MCF 10A (cell line): ENCODE data around the gene STUB1. TPM values are rescaled to one million over a fixed set of nuclear protein-coding genes. Genes with fewer than 3 reads are reported as not detected.
A peak's percentile ranks its signal among the peaks of the same experiment; 100 is the strongest.

Experiments used
- BruUV-seq: library from RNA; stranded (reverse); fragments of 400-500 nt; replicated peaks from 2 replicates; lab custom pipeline; 2021; lab: Mats Ljungman, UMichigan
- CTCF ChIA-PET: fragments of 300-600 bp; sonication (Branson Sonifier 250); formaldehyde crosslinking; extraction: SDS; loops from one replicate; lab custom pipeline; 2021; ENCODE audit warnings: antibody characterized with exemption, inconsistent platforms; lab: Yijun Ruan, JAX
- POLR2A ChIA-PET: fragments of 300-600, 350-650 bp; sonication (Branson Sonifier 250); formaldehyde crosslinking; extraction: SDS; loops from one replicate; lab custom pipeline; 2020; ENCODE audit warnings: antibody characterized with exemption, inconsistent platforms; lab: Yijun Ruan, JAX
- DNase-seq: peaks from one replicate; pipeline ENCODE4 v3.0.0-alpha.2; 2018; ENCODE audit not compliant: unreplicated experiment
- H3K27ac Mint-ChIP-seq: one replicate; pipeline ENCODE4 v1.8.0; 2022; ENCODE audit warnings: mild to moderate bottlenecking, low read depth, mixed read lengths; ENCODE audit not compliant: unreplicated experiment
- H3K27me3 Mint-ChIP-seq: one replicate; pipeline ENCODE4 v1.8.0; 2022; ENCODE audit warnings: mixed read lengths; ENCODE audit not compliant: insufficient read depth, unreplicated experiment
- H3K36me3 Mint-ChIP-seq: one replicate; pipeline ENCODE4 v1.8.0; 2022; ENCODE audit warnings: mild to moderate bottlenecking, moderate library complexity, mixed read lengths; ENCODE audit not compliant: insufficient read depth, unreplicated experiment
- H3K4me1 Mint-ChIP-seq: one replicate; pipeline ENCODE4 v1.8.0; 2022; ENCODE audit warnings: mixed read lengths; ENCODE audit not compliant: insufficient read depth, unreplicated experiment
- H3K4me3 Mint-ChIP-seq: one replicate; pipeline ENCODE4 v1.8.0; 2022; ENCODE audit warnings: mild to moderate bottlenecking, moderate library complexity, mixed read lengths; ENCODE audit not compliant: unreplicated experiment
- H3K9me3 Mint-ChIP-seq: one replicate; pipeline ENCODE4 v1.8.0; 2022; ENCODE audit warnings: mixed read lengths; ENCODE audit not compliant: unreplicated experiment
- intact Hi-C: fragments of 100-400 bp; cut with micrococcal nuclease; formaldehyde crosslinking; loops from 2 replicates; pipeline ENCODE4 v1.14.1; 2022
- total RNA-seq: library from RNA; stranded (reverse); gene quantifications from 2 replicates; pipeline ENCODE4 v1.2.3, GENCODE V29; 2022
- TF ChIP-seq, protein P1 (sequence below): fragments of 200-600 bp; IDR thresholded peaks from one replicate; pipeline ENCODE4 v1.8.0; 2022; ENCODE audit warnings: antibody characterized with exemption, mild to moderate bottlenecking; ENCODE audit not compliant: unreplicated experiment

The STUB1 gene
- total RNA-seq, 1 experiment from 2014 or later = 124 TPM

- ChIA-PET CTCF (interaction anchor here (0.9 kb wide), 1 partner anchor 56 kb away, joined by 5 read pairs; no protein-coding TSS in a partner anchor), POLR2A (interaction anchor here (0.6 to 9.6 kb wide), 15 partner anchors 9 to 59 kb away, joined by 3 to 124 read pairs (median 6); partner anchors contain the start of genes CIAO3, METRN, MSLN and RPUSD1)
- H3K27me3 Mint-ChIP-seq = no peaks in the 10 kb centered on the region
- TF ChIP-seq, protein P1, sequence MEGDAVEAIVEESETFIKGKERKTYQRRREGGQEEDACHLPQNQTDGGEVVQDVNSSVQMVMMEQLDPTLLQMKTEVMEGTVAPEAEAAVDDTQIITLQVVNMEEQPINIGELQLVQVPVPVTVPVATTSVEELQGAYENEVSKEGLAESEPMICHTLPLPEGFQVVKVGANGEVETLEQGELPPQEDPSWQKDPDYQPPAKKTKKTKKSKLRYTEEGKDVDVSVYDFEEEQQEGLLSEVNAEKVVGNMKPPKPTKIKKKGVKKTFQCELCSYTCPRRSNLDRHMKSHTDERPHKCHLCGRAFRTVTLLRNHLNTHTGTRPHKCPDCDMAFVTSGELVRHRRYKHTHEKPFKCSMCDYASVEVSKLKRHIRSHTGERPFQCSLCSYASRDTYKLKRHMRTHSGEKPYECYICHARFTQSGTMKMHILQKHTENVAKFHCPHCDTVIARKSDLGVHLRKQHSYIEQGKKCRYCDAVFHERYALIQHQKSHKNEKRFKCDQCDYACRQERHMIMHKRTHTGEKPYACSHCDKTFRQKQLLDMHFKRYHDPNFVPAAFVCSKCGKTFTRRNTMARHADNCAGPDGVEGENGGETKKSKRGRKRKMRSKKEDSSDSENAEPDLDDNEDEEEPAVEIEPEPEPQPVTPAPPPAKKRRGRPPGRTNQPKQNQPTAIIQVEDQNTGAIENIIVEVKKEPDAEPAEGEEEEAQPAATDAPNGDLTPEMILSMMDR = no peak
- H3K36me3 Mint-ChIP-seq = peaks cover 37% of the 10 kb centered on the region
- H3K27ac Mint-ChIP-seq = no peak overlapping the region
- no TSS peak for BruUV-seq
- peak overlapping the region; percentile 65 for H3K4me3 Mint-ChIP-seq
- peak; percentile 82 for DNase-seq
- H3K4me1 Mint-ChIP-seq = no peaks in the 10 kb centered on the region
- H3K9me3 Mint-ChIP-seq = no peaks in the 10 kb centered on the region
- intact Hi-C loops = loop anchor here (5.0 kb wide), 1 partner anchor 59 kb away; the partner anchor contains the start of genes CHTF18 and RPUSD1
These were observed 48.1 kb downstream of the STUB1 start for GRCh38 chr16:728131-728889.

DNA sequence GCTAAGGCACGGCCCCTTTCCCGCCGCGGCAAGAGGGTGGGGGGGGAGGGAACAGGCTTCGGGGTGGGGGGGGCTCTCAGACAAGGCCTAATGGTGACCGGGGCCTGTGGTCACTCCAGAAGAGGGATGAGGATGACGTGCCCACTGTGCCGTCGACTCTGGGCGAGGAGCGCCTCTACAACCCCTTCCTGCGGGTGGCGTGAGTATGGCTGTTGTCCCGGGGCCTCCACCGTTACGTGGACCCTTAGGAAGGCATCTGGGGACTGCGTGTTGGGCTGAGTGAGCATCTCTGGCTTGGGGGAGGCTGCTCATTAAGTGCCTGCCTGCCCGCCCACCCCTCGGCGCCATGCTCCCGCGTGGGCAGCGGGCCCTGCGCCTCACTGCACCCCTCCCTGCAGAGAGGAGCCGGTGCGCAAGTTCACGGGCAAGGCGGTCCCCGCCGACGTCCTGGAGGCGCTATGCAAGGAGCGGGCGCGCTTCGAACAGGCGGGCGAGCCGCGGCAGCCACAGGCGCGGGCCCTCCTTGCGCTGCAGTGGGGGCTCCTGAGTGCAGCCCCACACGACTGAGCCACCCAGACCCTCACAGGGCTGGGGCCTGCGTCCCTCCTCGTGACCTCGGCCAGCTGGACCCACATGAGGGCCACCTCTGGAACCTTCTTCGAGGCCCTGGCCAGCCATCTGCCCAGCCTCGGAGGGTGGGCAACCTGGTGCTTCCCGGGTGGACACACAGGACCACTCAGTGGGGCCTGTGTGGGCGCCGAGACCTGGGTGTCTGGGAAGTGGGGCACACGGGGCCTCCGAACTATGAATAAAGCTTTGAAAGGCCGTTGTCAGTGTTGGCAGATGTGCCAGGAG, 48.9 kb downstream of the STUB1 start:
- H3K4me3 Mint-ChIP-seq = peak overlapping the region; percentile 65
- H3K27me3 Mint-ChIP-seq = no peaks in the 10 kb centered on the region
- intact Hi-C loops = loop anchor here (5.0 kb wide), 1 partner anchor 58 kb away; the partner anchor contains the start of genes CHTF18 and RPUSD1
- TF ChIP-seq, protein P1 = no peak
- DNase-seq = no peak
- POLR2A ChIA-PET = interaction anchor here (1.0 to 9.6 kb wide), 10 partner anchors 8 to 58 kb away, joined by 3 to 124 read pairs (median 8); partner anchors contain the start of genes ANTKMT, CIAO3, METRN and MSLN
- H3K36me3 Mint-ChIP-seq = peaks cover 34% of the 10 kb centered on the region
- H3K9me3 Mint-ChIP-seq = no peaks in the 10 kb centered on the region
- BruUV-seq = TSS peak; percentile 26
- CTCF ChIA-PET = interaction anchor here (0.6 to 1.1 kb wide), 4 partner anchors 9 to 195 kb away, joined by 3 to 4 read pairs (median 4); no protein-coding TSS in a partner anchor
- H3K27ac Mint-ChIP-seq = no peak overlapping the region
- H3K4me1 Mint-ChIP-seq = no peaks in the 10 kb centered on the region

DNA sequence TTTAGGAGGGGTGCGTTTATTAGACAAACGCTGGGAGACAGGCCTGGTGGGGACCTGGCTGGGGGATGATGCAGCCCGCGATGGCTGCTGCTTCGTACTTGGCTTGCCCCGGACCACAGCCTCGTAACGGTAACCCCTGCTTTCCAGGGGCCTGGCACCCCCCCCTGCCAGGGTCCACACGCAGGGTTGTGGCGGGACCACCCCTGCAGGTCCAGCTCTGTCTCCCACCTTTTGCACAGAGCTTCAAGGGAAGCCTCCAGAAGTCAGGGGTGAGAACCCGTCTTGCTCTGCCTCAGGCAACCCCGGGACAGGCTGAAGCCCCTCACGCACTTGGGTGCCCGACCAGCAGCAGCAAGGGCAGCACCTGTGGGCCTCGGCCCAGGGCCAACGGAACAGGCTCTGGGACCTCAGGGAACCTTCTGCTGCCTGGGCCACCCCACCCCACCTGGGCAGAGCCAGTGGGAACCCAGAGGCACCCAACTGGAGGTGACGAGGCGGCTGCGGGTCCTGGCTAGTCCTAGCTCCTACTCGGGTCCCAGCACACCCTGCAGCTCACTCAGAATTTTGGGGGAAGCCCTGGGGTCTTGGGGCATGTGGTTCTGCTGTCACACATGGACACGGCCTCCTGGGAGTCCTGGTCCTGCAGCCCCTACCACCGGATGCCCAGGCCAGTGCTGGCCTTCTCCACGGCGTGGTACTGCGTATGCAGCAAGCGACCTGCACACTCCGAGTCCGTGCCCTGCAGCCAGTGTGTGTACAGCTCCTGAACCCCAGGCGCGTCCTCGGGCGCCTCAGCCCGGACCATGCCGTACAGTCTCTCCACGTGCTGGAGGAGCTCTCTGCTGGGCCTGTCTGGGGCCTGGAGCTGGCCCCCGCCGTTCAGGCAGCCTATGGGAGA, 49.8 kb downstream of the STUB1 start:
- Mint-ChIP-seq H3K27me3 (no peaks in the 10 kb centered on the region), H3K36me3 (peaks cover 41% of the 10 kb centered on the region), H3K4me3 (no peak overlapping the region), H3K9me3 (no peaks in the 10 kb centered on the region), H3K4me1 (no peaks in the 10 kb centered on the region), H3K27ac (no peak overlapping the region)
- ChIA-PET POLR2A (interaction anchor here (1.1 to 3.5 kb wide), 5 partner anchors 9 to 46 kb away, joined by 3 to 23 read pairs (median 4); partner anchors contain the start of genes ANTKMT, CIAO3, JMJD8 and METRN), CTCF (interaction anchor here (0.5 to 1.4 kb wide), 7 partner anchors 10 to 306 kb away, joined by 3 to 6 read pairs (median 4); no protein-coding TSS in a partner anchor)
- TF ChIP-seq, protein P1 = no peak
- no peak for DNase-seq
- TSS peak; percentile 15 for BruUV-seq
- intact Hi-C loops = loop anchor here (5.0 kb wide), 1 partner anchor 57 kb away; the partner anchor contains the start of genes CHTF18 and RPUSD1
